Cardiac fibroblast (primary cell): Measurements from ENCODE around the gene FASN.

Experiments used
- DNase-seq, 2 donors: peaks; one replicate each; pipeline versions ENCODE4 v3.0.0 to v3.0.0-alpha.2; 2010; ENCODE audit warnings: low read depth in 2 of 2
- H3K4me3 ChIP-seq, 2 donors: replicated peaks in 1 of 2; 1 replicate in 1 of 2; 2 replicates in 1 of 2; pipeline ENCODE4 v1.5.1; 2011; ENCODE audit warnings: low read depth in 2 of 2, low read length in 2 of 2, mild to moderate bottlenecking in 2 of 2, moderate library complexity in 1 of 2
- CTCF ChIP-seq: IDR thresholded peaks from one replicate; pipeline ENCODE4 v1.5.1; 2011; ENCODE audit warnings: low read depth, mild to moderate bottlenecking, low read length, inconsistent platforms

The FASN gene

GRCh38 chr17:82059272-82060000 is 38.6 kb downstream of the FASN start:
- no peak for DNase-seq
- no peak for TF ChIP-seq CTCF
- H3K4me3 ChIP-seq = no peak overlapping the region

GRCh38 chr17:82058855-82059249 is 39.2 kb downstream of the FASN start:
- no peak overlapping the region for H3K4me3 ChIP-seq
- no peak for TF ChIP-seq CTCF
- DNase-seq = no peak

GRCh38 chr17:82058230-82058854 is 39.7 kb downstream of the FASN start:
- H3K4me3 ChIP-seq = no peak overlapping the region
- TF ChIP-seq CTCF = no peak
- no peak for DNase-seq

GRCh38 chr17:82056729-82057621 is 41.1 kb downstream of the FASN start:
- no peak for DNase-seq
- H3K4me3 ChIP-seq = no peak overlapping the region
- no peak for TF ChIP-seq CTCF

GRCh38 chr17:82055965-82056728 is 41.9 kb downstream of the FASN start:
- DNase-seq = no peak

More at GRCh38 chr17:82055965-82056728, 41.9 kb downstream of the FASN start:
- TF ChIP-seq CTCF = no peak
- no peak overlapping the region for H3K4me3 ChIP-seq
